SJCRH30 (cell line): ENCODE results near the gene HIC2. TPM values are rescaled to one million over a fixed set of nuclear protein-coding genes. Genes with fewer than 3 reads are reported as not detected.
"Not testable (repeated sequence)": the region's sequence is repeated elsewhere in the genome, so short reads cannot be mapped to it uniquely, and the experiment has no call there.

Source experiments
- DNase-seq, 2 experiments: peaks; one replicate each; pipeline ENCODE4 v3.0.0-alpha.2; 2015 to 2020
- H3K27ac ChIP-seq: fragments of 250-450 bp; sonication (Bioruptor Pico); 2 replicates; pipeline ENCODE4 v1.5.1; 2020; ENCODE audit warnings: mild to moderate bottlenecking, moderate library complexity
- H3K27me3 ChIP-seq: fragments of 250-450 bp; sonication (Bioruptor Pico); 2 replicates; pipeline ENCODE4 v1.5.1; 2020; ENCODE audit warnings: mild to moderate bottlenecking, moderate library complexity
- H3K36me3 ChIP-seq: fragments of 250-450 bp; sonication (Bioruptor Pico); 2 replicates; pipeline ENCODE4 v1.5.1; 2020; ENCODE audit warnings: mild to moderate bottlenecking, moderate library complexity
- H3K4me1 ChIP-seq: fragments of 250-450 bp; sonication (Bioruptor Pico); 2 replicates; pipeline ENCODE4 v1.5.1; 2020; ENCODE audit warnings: mild to moderate bottlenecking, moderate library complexity
- H3K4me3 ChIP-seq: fragments of 250-450 bp; sonication (Bioruptor Pico); 2 replicates; pipeline ENCODE4 v1.5.1; 2020; ENCODE audit warnings: mild to moderate bottlenecking, moderate library complexity
- H3K9me3 ChIP-seq: fragments of 250-450 bp; sonication (Bioruptor Pico); replicated peaks from 2 replicates; pipeline ENCODE4 v1.5.1; 2020; ENCODE audit warnings: mild to moderate bottlenecking, moderate library complexity
- total RNA-seq: library from RNA; depleted of rRNA; stranded (reverse); fragments of >200 nt; shearing (Covaris generic); gene quantifications from 2 replicates; pipeline ENCODE4 v1.2.3, GENCODE V29; 2014

HIC2 gene
- total RNA-seq, 1 experiment from 2014 or later = 21.5 TPM

DNA sequence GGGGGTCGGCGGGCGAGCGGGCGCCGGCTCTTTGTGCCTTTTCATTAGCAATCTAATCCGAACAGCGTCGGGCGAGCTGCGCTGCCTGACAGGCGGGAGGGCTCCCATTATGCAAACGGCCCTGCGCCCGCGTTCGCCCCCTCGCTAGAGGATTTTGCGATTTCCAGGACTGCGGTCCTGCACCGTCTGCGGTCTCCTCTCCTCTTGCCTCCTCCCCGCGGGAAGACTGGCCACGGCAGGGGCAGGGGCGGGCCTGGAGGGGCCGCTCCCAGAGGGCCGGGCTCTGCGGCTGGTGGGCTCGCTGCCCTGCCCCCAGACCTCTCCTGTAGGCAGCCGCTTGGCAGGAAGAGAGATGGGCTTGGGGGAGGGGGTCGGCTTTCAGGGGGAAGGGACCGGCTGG is 682 bp downstream of the HIC2 start:
- peak overlapping the region; percentile 48 for H3K4me3 ChIP-seq
- peak in 1 of 2 experiments; percentile 26 for DNase-seq
- not testable (repeated sequence) for H3K4me1 ChIP-seq, H3K27me3 ChIP-seq, H3K27ac ChIP-seq, H3K36me3 ChIP-seq, H3K9me3 ChIP-seq

DNA sequence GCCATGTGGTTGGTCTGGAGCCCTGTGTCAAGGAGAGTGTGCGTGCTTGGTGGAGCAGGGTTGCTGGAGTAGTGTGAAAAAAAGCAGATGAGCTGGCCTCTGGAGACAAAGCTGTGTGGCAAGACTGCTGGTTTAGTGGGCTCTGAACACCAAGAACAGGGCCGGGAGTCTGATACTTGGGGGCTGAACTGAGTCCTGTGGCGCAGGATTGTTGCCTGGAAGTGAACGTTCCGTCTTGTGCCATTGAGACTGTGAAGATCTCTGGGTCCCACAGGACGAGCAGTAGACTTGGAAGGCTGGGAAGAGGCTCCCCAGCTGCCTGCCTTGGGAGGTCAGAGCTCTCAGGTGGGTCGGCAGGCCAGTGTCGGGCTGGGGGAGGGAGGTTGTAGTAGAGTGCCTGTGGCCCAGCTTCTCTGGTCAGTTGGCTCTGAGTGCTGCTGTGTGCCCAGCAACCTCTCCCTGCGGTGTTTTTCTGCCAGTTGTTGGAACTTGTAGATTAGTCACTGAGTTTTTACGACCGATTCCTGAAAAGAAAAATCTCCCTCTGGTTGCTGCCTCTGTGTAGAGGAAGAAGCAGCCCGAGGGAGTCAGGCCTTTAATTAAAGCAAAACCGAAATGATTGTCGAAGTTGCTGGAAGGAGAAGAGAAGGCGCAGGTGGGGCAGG is 1.9 kb downstream of the HIC2 start:
- not testable (repeated sequence) for H3K36me3 ChIP-seq, H3K9me3 ChIP-seq, H3K4me3 ChIP-seq, H3K27ac ChIP-seq, H3K27me3 ChIP-seq, H3K4me1 ChIP-seq, DNase-seq

DNA sequence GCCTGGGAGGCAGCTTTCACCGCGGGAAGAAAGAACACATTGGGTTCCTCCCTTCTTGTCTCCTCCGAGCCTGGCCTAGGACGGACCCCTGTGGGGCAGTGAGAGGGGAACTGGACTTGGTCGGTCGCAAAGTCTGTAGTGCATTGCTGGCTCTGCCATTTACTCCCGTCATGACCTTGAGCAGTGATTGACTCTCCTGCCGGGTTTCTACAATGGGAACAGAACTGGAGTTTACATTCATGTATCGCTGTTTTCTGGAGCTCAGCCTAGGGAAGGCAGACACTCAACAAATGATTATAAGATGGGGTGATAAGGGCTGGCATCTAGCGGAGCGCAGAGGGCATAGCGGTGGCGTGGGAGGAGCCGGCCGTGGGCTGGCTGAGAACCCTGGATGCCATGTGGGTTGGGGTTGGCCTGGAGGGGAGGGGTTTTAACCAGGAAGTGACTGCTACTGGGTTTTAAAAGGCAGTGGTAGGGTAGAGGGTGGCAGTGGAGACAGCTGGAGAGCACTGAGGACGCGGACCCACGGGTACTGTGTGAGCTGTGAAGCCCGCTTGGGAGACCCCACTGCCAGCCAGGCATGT is 3.1 kb downstream of the HIC2 start:
- H3K27me3 ChIP-seq, H3K9me3 ChIP-seq, DNase-seq, H3K36me3 ChIP-seq, H3K4me3 ChIP-seq, H3K27ac ChIP-seq, H3K4me1 ChIP-seq: not testable (repeated sequence)

DNA sequence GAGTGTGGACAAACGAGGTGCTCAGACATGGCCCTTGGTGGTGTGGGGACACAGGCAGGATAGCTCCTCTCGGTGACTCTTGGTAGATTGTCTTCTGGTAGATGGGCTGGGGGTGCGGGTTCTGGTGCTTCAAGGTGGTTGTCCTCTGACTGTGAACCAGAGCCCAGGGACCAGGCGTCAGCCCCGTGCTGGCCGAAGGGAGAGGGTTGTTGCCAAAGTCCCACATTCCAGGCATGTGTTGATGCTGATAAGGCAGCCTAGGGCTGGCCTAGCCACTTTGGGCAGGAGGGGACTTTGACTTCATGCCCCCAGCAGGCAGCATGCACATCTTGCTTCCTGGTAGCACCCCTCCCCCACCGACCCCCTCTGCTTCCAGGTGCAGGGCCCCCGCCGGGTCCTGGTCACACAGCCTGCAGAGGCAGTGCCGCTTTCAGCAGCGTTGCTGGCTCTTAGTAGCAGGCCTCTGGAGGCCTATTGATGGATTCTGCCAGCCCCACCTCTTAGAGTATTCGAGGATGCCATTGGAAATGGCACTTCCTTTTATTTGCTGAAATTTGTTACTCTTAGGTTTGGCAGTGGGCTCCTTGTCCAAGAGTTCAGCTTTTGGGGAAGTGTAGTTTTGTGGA is 7.0 kb downstream of the HIC2 start:
- not testable (repeated sequence) for H3K4me3 ChIP-seq, H3K36me3 ChIP-seq, H3K27me3 ChIP-seq, H3K27ac ChIP-seq, DNase-seq, H3K4me1 ChIP-seq, H3K9me3 ChIP-seq

- not testable (repeated sequence) for DNase-seq, H3K4me1 ChIP-seq, H3K9me3 ChIP-seq, H3K27ac ChIP-seq, H3K36me3 ChIP-seq, H3K27me3 ChIP-seq, H3K4me3 ChIP-seq
Measured at GRCh38 chr22:21434378-21435233, 17.4 kb downstream of the HIC2 start.

GRCh38 chr22:21435998-21436810 is 19.0 kb downstream of the HIC2 start:
- H3K4me1 ChIP-seq, H3K9me3 ChIP-seq, H3K4me3 ChIP-seq, H3K27me3 ChIP-seq, H3K27ac ChIP-seq, DNase-seq, H3K36me3 ChIP-seq: not testable (repeated sequence)

DNA sequence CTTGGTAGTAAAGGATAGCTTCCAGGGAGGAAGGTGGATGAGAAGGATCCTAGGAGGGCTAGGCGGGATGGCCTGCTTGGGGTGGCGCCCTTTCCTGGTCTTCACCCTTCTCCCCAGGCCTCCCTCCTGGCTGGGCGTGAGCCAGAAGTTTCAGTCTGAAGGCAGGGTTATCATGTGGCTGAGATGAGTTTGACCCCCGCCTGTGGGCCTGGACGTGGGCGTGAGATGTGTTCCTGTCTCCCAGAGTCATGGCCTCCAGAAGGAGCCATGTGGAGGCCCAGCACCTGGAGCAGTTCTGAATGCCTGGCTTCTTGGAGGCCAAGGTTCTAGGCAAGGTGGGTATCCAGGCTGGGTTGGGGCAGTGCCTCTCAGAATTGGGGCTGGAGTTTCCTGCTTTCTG is 20.8 kb downstream of the HIC2 start:
- DNase-seq, H3K27me3 ChIP-seq, H3K9me3 ChIP-seq, H3K4me1 ChIP-seq, H3K36me3 ChIP-seq, H3K27ac ChIP-seq, H3K4me3 ChIP-seq: not testable (repeated sequence)

DNA sequence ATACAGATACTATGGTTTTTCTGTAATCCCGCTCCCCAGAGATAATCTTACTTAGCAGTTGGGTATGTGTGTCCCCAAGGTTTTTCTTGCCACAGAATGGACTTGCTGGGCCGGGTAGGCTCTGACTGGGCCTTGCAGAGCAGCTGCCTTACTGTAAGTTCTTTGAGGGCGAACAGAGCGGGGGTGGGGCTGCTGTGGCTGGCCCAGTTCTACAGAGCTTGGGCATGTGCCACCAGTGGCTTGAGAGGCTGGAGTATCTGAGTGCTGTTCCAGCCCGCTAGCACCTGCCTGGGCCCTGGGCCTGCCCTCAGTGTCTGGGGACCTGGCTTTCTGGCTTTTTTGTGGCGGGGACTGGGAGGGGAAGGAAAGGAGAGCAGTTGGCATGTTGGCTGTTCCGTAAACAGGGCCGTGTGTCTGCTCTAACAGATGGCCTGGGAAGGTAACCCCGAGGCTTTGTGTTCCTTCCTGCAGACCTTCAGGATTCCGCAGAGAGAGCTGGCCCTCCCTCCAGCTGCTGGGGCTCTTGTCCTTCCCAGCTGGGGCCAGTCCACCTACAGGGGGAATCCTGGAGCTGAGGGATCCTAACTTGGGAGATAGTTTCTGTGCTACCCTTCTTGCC is 23.0 kb downstream of the HIC2 start:
- DNase-seq, H3K36me3 ChIP-seq, H3K4me1 ChIP-seq, H3K27me3 ChIP-seq, H3K4me3 ChIP-seq, H3K9me3 ChIP-seq, H3K27ac ChIP-seq: not testable (repeated sequence)

DNA sequence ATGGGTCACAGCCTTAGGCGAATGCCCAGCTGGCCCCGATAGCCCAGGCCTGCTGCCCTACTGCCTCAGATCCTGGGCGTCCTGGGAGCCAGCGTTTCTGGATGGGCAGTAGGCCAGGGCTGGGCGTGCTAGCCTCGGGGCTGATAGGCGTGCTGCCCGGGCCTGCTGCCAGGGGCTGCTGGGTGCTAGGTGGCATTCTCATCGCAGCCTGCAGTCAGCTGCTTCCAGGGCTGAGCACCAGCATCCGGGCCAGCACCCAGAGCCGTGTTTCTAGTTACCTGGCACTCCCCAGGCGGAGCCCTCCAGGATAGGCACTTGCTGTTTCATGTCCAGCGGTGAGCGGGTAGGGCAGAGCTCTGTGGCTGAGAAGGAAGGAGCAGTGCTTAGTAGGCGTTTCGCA is 23.5 kb downstream of the HIC2 start:
- not testable (repeated sequence) for H3K36me3 ChIP-seq, H3K4me1 ChIP-seq, H3K4me3 ChIP-seq, DNase-seq, H3K27ac ChIP-seq, H3K9me3 ChIP-seq, H3K27me3 ChIP-seq

- H3K4me3 ChIP-seq, H3K27ac ChIP-seq, H3K36me3 ChIP-seq, H3K4me1 ChIP-seq, H3K27me3 ChIP-seq, DNase-seq, H3K9me3 ChIP-seq: not testable (repeated sequence)
Measured at GRCh38 chr22:21441170-21441569, 24.0 kb downstream of the HIC2 start.

DNA sequence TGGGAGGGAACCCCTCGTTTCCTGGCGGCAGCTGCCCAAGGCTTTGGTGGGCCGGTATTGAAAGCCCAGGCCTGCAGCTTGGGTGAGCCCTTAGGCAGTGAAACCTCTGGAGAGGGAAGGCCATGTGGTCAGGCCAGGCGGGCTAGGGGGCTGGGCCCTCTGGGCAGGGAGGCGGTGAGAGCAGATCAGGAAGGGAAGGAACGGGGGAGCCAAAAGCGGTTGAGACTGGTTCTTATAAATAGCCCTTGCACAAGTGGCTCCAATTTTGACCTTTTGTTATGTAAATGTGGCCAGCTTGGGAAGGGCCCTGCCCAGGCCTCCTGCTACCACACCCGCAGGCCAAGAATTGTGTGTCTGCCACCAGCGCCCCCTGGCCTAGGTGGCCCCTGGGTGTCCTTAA is 25.0 kb downstream of the HIC2 start:
- not testable (repeated sequence) for H3K27me3 ChIP-seq, H3K27ac ChIP-seq, H3K36me3 ChIP-seq, DNase-seq, H3K9me3 ChIP-seq, H3K4me3 ChIP-seq, H3K4me1 ChIP-seq

DNA sequence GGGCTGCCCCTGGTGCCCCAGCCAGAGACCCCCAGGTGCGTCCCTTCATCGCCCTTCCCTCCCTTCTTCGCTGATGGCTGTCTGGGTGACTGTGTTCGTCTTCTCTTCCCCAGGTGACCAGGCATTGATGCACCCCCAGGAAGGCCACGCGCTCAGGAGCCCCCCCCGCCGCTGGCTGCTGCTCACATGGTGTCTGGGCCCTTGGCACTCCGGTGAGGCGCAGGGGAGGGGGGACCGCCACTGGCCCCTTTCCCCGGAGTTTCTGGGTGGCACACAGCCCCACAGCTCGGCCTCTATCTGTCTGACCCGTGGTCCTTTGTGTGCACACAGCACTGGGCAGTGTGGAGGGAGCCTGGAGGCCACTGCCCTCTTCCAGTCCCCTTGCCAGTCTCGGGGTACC is 25.5 kb downstream of the HIC2 start:
- H3K4me1 ChIP-seq, H3K27ac ChIP-seq, H3K27me3 ChIP-seq, H3K36me3 ChIP-seq, H3K4me3 ChIP-seq, H3K9me3 ChIP-seq: not testable (repeated sequence)
- DNase-seq = peak in 1 of 2 experiments; percentile 2

- DNase-seq = peak in 1 of 2 experiments; percentile 0
- Histone ChIP-seq H3K36me3 (peaks cover 3% of the 10 kb centered on the region; the same call in 1 of the 2 replicates), H3K4me3 (no peak overlapping the region), H3K4me1 (no peaks in the 10 kb centered on the region), H3K27ac (no peak overlapping the region), H3K9me3 (no peaks in the 10 kb centered on the region), H3K27me3 (no peaks in the 10 kb centered on the region)
Measured at GRCh38 chr22:21443057-21443734, 26.0 kb downstream of the HIC2 start.
